HG03342 (cell line): Measurements from ENCODE around the gene WWC2.
A peak's percentile ranks its signal among the peaks of the same experiment; 100 is the strongest.

Source experiments
- ATAC-seq: cut with Tn5 transposase; IDR thresholded peaks from one replicate; pipeline ENCODE4 v1.9.1; 2021; ENCODE audit warnings: mild to moderate bottlenecking, moderate library complexity; ENCODE audit not compliant: unreplicated experiment

WWC2 gene

GRCh38 chr4:183098723-183099536, at the start of gene WWC2:
Gene WWC2 (plus strand): TSS chr4:183099257. CDS start chr4:183099492, 235 bp downstream.
- ATAC-seq, result peak; percentile 79

GRCh38 chr4:183053681-183054080, 45.4 kb upstream of the WWC2 start:
- ATAC-seq, result no peak

GRCh38 chr4:183057255-183057654, 41.8 kb upstream of the WWC2 start:
- no peak for ATAC-seq

DNA sequence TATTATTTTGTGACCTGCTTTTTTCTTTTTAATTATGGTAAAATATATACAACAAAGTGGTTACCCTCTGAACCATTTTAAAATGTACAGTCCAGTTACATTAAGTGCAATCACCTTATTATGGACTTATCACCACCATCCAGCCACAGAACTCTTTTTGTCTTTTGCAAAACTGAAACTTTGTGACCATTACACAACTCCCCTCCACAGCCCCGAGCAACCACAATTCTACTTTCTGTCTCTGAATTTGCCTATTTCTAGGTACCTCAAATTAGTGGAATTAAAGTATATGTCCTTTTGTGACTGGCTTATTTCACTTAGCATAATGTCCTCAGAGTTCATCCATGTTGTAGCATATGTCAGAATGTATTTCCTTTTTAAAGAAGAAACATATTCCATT, 39.3 kb upstream of the WWC2 start:
- ATAC-seq, result peak; percentile 64

DNA sequence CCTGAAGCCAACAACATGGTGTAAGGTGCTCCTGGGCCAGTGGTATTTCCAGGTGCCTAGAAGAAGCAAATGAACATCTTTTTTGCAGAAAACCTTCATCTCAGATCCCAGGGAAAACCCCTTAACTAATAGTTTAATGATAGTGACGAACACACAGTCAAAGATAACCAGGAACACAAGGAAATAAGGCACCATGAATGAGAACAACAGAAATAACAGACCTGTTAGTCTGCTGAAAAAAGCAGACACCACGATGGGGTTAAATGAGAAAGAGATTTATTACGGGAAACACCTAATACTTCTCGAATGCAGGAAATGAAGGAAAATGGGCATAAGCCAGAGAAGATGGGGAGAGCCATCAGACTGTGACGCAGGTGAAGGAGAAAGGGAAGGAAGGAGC, 30.6 kb upstream of the WWC2 start:
- ATAC-seq, result no peak

DNA sequence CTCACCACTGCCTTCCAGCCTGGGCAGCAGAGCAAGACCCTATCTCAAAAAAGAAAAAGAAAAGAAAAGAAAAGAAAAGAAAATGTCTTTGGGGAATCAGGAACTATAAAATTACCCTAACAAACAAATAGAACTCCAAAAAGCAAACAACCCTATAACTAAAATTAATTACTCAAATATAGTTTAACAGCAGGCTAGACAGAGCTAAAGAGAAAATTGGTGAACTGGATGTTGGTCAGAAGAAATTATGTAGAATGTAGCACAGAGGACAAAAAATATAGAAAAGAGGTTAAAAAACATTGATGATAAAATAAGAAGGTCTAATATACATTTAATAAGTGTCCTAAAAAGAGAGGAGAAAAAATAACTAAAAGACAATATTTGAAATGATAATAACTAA, 27.8 kb upstream of the WWC2 start:
- no peak for ATAC-seq

- no peak for ATAC-seq
These were observed 26.9 kb upstream of the WWC2 start for GRCh38 chr4:183072176-183072575.

DNA sequence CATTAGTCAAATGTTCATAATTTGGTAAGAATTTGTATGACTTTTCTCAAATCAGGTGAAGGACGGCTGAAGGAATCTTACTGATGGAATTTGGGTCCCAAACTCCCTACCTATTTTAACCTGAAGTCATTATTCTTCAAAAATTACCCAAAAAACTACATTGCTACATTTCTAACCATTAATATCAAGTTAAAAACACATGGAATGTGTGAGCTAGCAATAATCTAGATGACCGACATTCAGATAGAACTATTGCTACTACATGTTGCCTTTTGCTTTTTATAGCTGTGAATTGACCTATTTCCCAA, 25.3 kb upstream of the WWC2 start:
- no peak for ATAC-seq

DNA sequence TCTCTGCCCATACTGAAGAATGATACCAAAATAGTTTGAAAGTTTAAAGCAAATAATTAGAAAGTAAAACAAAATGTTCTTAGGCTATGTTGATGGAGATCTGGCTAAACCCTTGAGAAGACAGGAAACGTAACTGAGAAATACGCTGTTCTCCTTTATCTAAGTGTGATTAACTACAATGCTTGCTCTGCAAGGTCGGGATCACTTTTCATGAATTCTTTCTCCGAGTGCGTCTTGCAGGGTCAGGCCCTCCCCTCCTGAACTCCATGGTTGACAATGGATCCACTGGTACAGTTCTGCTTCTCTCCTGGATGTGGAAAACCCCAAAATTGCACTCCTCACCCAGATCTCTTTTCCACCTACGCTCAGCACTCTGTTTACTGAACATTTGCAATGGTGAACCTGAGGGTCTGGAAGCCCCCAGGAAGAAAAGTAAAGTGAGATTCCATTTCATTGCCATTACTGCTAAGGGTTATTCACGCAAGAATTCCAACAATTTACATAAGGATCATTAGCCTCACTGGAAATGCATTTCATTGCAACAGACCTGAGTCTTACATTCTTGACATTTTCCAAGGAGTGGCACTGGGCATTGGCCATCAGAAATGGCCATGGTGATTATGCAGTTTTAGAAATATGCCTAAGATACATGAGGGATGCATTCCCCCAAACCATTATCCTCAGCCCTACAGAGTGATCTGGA, 24.6 kb upstream of the WWC2 start:
- ATAC-seq, result no peak

DNA sequence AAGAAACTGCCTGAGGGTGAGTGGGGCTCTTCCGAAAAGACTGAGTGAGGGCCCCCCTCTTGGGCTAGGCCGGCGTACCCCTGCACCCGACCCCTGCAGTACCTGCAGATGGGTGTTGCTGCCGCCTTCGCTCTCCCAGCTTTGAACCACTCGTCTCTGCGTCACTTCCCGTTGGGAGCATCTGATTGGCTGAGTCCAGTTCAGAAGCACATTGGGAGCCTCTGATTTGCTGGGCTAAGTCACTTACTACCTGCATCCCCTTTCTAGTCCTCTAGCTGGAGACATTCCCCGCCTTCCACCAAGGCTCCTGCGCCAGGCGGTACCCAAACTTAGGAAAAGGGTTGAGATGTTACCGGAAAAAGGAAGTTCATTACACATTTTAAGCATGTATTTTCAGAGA, 20.4 kb upstream of the WWC2 start:
- no peak for ATAC-seq

GRCh38 chr4:183080372-183081115, 18.5 kb upstream of the WWC2 start:
- no peak for ATAC-seq

GRCh38 chr4:183081116-183081469, 18.0 kb upstream of the WWC2 start:
- ATAC-seq, result no peak

- ATAC-seq, result no peak
These were observed 17.0 kb upstream of the WWC2 start for GRCh38 chr4:183082053-183082452.

GRCh38 chr4:183094393-183095198, 4.5 kb upstream of the WWC2 start:
- ATAC-seq, result no peak

DNA sequence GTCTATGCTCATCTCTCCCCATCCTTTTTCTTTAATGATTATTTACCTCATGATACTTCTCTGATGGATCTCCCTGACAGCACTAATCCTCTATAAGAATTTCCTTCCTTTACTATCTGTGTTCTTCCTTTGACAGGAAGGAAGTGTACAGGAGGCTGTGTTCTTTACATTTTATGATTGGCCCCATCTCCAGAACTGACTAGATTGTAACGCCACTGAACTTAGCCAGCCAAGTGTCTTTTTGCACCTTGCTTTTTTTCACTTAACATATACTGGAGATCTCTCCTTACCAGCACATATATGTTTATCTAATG, 3.9 kb upstream of the WWC2 start:
- ATAC-seq, result no peak

DNA sequence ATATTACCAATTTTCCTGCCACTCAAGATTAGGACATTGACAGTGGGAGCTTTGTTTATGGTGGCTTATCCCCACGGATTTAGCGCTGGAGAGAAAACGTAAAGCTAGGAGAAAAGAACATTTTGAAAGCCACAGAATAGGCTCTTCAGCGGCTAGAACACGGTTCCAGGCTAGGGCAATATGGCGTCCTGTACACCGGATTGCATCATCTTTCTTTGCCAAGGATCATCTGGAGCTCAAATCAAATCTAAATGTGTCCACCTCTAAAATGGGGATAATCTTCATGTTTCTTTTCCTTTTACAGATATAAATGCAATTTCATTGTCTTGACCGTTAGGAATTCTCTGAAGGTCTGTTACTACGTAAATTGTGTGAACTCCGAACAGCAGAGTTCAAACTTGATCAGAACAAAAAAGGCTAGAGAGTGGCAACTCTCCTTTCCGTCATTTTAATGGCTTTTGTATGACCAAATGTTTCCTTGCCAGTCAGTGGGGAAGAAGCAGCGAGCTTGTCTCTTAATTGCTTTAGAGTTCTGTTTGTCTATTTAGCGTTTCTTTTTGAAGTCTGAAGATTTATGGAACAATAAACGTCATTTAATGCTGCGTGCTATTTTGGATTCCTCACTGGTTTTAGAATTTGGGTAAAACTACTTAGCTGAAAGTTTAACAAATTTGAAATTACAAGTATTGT, 2.6 kb upstream of the WWC2 start:
- ATAC-seq, result no peak

DNA sequence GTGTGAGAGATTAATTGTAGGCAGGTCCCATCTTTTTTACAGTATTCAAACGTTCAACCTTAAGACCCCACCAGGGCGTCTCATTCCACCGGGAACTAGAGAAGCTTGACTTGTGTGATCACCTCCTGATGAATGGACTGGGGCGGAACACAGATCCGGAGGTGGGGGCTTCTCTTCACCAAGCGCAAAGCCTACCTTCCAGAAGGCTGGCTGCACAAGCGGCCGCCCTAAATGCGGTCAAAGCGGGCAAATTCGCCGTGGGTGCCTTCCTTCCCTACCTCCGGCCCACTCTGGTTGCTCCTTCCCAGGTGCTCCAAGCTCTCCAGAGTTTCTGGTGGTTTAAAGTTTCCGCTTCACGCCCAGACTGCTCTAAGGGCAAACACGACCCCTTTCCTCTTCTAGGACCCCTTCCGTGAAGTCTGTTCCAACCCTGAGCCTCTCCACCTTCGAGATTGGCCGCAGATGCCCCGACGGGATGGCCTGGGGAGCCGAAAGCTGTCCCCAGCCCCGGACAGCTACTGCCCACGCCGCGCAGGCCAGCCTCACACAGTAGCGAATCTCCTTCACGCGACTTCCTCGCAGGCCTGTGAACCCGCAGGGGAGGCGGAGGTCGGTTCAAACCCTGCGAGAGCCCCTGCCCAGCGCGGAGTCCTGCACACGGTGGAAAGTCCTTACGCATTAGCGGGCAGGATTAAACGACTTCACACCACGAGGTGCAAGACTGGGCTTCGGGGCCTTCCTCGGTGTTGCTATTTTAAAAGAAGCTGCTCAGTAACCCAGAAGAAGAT, 1.6 kb upstream of the WWC2 start:
- no peak for ATAC-seq

GRCh38 chr4:183098019-183098722, 886 bp upstream of the WWC2 start:
- peak; percentile 31 for ATAC-seq

GRCh38 chr4:183099537-183100297, 660 bp downstream of the WWC2 start:
- no peak for ATAC-seq
